Gastroesophageal sphincter (tissue), 4 donors: ENCODE results near the gene GMDS. TPM values are rescaled to one million over a fixed set of nuclear protein-coding genes. Genes with fewer than 3 reads are reported as not detected.

Experiments
- ATAC-seq: fragments of 150-250 bp; one replicate; pipeline ENCODE4 v1.9.1; 2016; ENCODE audit warnings: mild to moderate bottlenecking, moderate library complexity
- H3K27ac ChIP-seq, 4 donors: fragments of 200-600 bp; sonication (generic) in 3 of 4; 1 replicate in 3 of 4; 2 replicates in 1 of 4; pipeline ENCODE4 v1.5.1; 2016 to 2019
- H3K27me3 ChIP-seq: fragments of 200-600 bp; sonication (generic); one replicate; pipeline ENCODE4 v1.5.1; 2019
- H3K36me3 ChIP-seq, 2 donors: fragments of 200-600 bp; sonication (generic); one replicate each; pipeline ENCODE4 v1.5.1; 2019; ENCODE audit warnings: control low read depth in 1 of 2
- H3K4me1 ChIP-seq, 3 donors: fragments of 200-600 bp; sonication (generic); 1 replicate in 2 of 3; 2 replicates in 1 of 3; pipeline ENCODE4 v1.5.1; 2016 to 2019; ENCODE audit warnings: control low read depth in 2 of 3
- H3K4me3 ChIP-seq, 2 donors: fragments of 200-600 bp; sonication (generic); one replicate each; pipeline ENCODE4 v1.5.1; 2019; ENCODE audit warnings: mild to moderate bottlenecking in 1 of 2, moderate library complexity in 1 of 2
- H3K9me3 ChIP-seq, 3 donors: fragments of 200-600 bp; sonication (generic); one replicate each; pipeline ENCODE4 v1.5.1; 2017 to 2019; ENCODE audit warnings: control low read depth in 2 of 3
- CTCF ChIP-seq, 4 experiments: fragments of 200-600 bp in 2 of 4; fragments of 450-650 bp in 2 of 4; sonication (generic) in 1 of 4; IDR thresholded peaks; one replicate each; pipeline ENCODE4 v1.5.1; 2017 to 2019; ENCODE audit warnings: antibody characterized with exemption in 4 of 4, mild to moderate bottlenecking in 2 of 4, moderate library complexity in 2 of 4
- EP300 ChIP-seq: sonication (generic); formaldehyde crosslinking; IDR thresholded peaks from one replicate; pipeline ENCODE4 v1.6.1; 2017; ENCODE audit warnings: antibody characterized with exemption, mild to moderate bottlenecking
- POLR2A ChIP-seq, 2 donors: fragments of 450-650 bp; IDR thresholded peaks; one replicate each; pipeline ENCODE4 v1.6.1; 2017; ENCODE audit warnings: antibody characterized with exemption in 2 of 2, mild to moderate bottlenecking in 2 of 2, moderate library complexity in 1 of 2
- POLR2AphosphoS5 ChIP-seq: sonication (generic); formaldehyde crosslinking; IDR thresholded peaks from one replicate; pipeline ENCODE4 v1.6.1; 2017; ENCODE audit warnings: antibody characterized with exemption
- WGBS, 2 donors: methylation state at CpG; one replicate each; pipeline ENCODE4 v1.1.5; 2018; ENCODE audit warnings: low coverage in 1 of 2; 5-methylcytosine and 5-hydroxymethylcytosine counted together
- total RNA-seq, 4 donors: library from RNA; depleted of rRNA; stranded (reverse); fragments of >200 nt; gene quantifications; one replicate each; pipeline ENCODE4 v1.1.0, GENCODE V29; 2016

The GMDS gene
- total RNA-seq, 4 donors from 2014 or later = 5.0 to 14.7 (median 6.4) TPM

DNA sequence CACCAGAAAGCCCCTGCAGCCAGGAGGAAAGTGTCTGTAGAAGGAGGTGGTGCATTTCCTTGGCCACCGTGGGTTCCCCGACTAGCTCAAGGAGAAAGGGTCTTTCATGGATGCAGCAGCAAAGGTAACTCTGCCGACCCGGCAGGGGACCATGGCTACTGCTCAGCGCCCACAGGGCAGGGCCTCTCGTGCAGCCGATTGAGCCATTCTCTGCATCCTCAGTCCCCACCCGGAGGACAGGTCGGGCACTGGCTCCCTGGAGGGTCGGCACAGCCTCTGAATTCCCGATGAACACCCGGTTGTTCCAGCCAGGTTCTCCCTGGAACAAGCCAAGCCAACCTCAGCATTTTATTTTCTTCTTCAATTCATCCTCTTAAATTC is 659.7 kb downstream of the GMDS start:
- no peak overlapping the region for H3K27ac ChIP-seq
- H3K36me3 ChIP-seq = no peaks in the 10 kb centered on the region
- no peak for ATAC-seq
- H3K4me1 ChIP-seq = no peaks in the 10 kb centered on the region
- 81 to 90% methylated on average over 2 to 5 of the region's 12 CpGs for WGBS, 2 donors
- H3K9me3 ChIP-seq = no peaks in the 10 kb centered on the region
- H3K4me3 ChIP-seq = no peak overlapping the region
- peaks cover 8% of the 10 kb centered on the region for H3K27me3 ChIP-seq
- TF ChIP-seq POLR2AphosphoS5 (no peak), POLR2A (IDR thresholded peaks at IDR 0.05) (no peak), EP300 (no peak), CTCF (IDR thresholded peaks at IDR 0.05) (no peak)

- no peak overlapping the region for H3K4me3 ChIP-seq
- TF ChIP-seq POLR2AphosphoS5 (no peak), EP300 (no peak)
- no peak for ATAC-seq
- H3K4me1 ChIP-seq = no peaks in the 10 kb centered on the region
- H3K9me3 ChIP-seq = no peaks in the 10 kb centered on the region
- H3K27me3 ChIP-seq = peaks cover 8% of the 10 kb centered on the region
- no peaks in the 10 kb centered on the region for H3K36me3 ChIP-seq
- 78 to 85% methylated on average over 7 to 9 of the region's 14 CpGs for WGBS, 2 donors
- H3K27ac ChIP-seq = no peak overlapping the region
These were observed 660.3 kb downstream of the GMDS start for GRCh38 chr6:1584996-1585668.

- Histone ChIP-seq H3K4me1 (no peaks in the 10 kb centered on the region), H3K27me3 (peaks cover 8% of the 10 kb centered on the region), H3K9me3 (no peaks in the 10 kb centered on the region), H3K27ac (no peak overlapping the region), H3K36me3 (no peaks in the 10 kb centered on the region), H3K4me3 (no peak overlapping the region)
- no peak for ATAC-seq
- no peak for TF ChIP-seq EP300
- no peak for TF ChIP-seq POLR2A (IDR thresholded peaks at IDR 0.05)
- no peak for TF ChIP-seq POLR2AphosphoS5
- TF ChIP-seq CTCF (IDR thresholded peaks at IDR 0.05) = no peak
- 57% methylated on average over 3 of the region's 5 CpGs; no CpG with 5 or more reads in 1 of the 2 donors for WGBS, 2 donors
These were observed 661.3 kb downstream of the GMDS start for GRCh38 chr6:1584146-1584545.

GRCh38 chr6:1581120-1581991 is 664.0 kb downstream of the GMDS start:
- H3K36me3 ChIP-seq = no peaks in the 10 kb centered on the region
- no peak overlapping the region for H3K27ac ChIP-seq
- no peak for ATAC-seq
- H3K4me1 ChIP-seq = no peaks in the 10 kb centered on the region
- TF ChIP-seq CTCF (IDR thresholded peaks at IDR 0.05) (no peak), POLR2AphosphoS5 (no peak), EP300 (no peak), POLR2A (IDR thresholded peaks at IDR 0.05) (no peak)
- no peaks in the 10 kb centered on the region for H3K9me3 ChIP-seq
- peaks cover 8% of the 10 kb centered on the region for H3K27me3 ChIP-seq
- no peak overlapping the region for H3K4me3 ChIP-seq
- WGBS, 2 donors = 92 to 95% methylated on average over 6 to 11 of the region's 31 CpGs

DNA sequence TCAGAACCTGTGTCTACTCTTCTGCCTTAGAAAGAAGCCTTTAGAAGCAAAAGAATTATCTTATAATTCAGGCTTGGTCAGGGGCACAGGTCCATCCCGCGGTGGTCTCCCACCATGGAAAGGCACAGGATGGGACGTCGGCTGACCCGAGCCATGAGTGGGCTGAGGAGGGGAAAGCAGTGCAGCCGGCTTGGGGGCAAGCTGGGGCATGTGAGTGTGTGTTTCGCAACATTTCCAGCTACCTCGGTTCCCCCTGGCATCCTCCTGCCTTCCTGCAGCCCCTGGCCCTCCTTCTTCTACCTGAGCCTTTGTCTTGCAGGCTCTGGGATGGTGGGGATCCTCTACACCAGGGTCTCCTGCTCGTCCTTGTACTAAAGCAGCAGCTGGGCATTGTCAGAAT is 664.8 kb downstream of the GMDS start:
- H3K27me3 ChIP-seq = peaks cover 8% of the 10 kb centered on the region
- H3K4me1 ChIP-seq = peaks cover 0 to 7% (median 0%) of the 10 kb centered on the region in 3 donors
- H3K4me3 ChIP-seq = no peak overlapping the region
- H3K27ac ChIP-seq = no peak overlapping the region
- no peak for TF ChIP-seq POLR2AphosphoS5
- TF ChIP-seq POLR2A (IDR thresholded peaks at IDR 0.05) = no peak
- TF ChIP-seq CTCF (IDR thresholded peaks at IDR 0.05) = no peak
- TF ChIP-seq EP300 = no peak
- 86 to 88% methylated on average over 1 to 9 of the region's 9 CpGs for WGBS, 2 donors
- no peaks in the 10 kb centered on the region for H3K9me3 ChIP-seq
- no peaks in the 10 kb centered on the region for H3K36me3 ChIP-seq
- ATAC-seq = no peak
